DOHH2 (cell line): ENCODE results near the gene LDLRAD4.

Source experiments
- CTCF ChIP-seq: fragments of 200-600 bp; sonication (generic); IDR thresholded peaks from one replicate; pipeline ENCODE4 v1.5.1; 2014; ENCODE audit warnings: antibody characterized with exemption, mild to moderate bottlenecking, low read depth, low read length; ENCODE audit not compliant: poor library complexity, severe bottlenecking
- EZH2phosphoT487 ChIP-seq: fragments of 200-600 bp; sonication (generic); IDR thresholded peaks from 2 replicates; pipeline ENCODE4 v1.6.1; 2017; ENCODE audit warnings: borderline replicate concordance, mild to moderate bottlenecking, antibody characterized with exemption, low read length, moderate library complexity, mixed read lengths

GRCh38 chr18:13436576-13436975 lies 218.0 kb downstream of the LDLRAD4 start:
- TF ChIP-seq CTCF (no peak), EZH2phosphoT487 (no peak)
